Measurements from ENCODE around the gene PRKCA.

DNA sequence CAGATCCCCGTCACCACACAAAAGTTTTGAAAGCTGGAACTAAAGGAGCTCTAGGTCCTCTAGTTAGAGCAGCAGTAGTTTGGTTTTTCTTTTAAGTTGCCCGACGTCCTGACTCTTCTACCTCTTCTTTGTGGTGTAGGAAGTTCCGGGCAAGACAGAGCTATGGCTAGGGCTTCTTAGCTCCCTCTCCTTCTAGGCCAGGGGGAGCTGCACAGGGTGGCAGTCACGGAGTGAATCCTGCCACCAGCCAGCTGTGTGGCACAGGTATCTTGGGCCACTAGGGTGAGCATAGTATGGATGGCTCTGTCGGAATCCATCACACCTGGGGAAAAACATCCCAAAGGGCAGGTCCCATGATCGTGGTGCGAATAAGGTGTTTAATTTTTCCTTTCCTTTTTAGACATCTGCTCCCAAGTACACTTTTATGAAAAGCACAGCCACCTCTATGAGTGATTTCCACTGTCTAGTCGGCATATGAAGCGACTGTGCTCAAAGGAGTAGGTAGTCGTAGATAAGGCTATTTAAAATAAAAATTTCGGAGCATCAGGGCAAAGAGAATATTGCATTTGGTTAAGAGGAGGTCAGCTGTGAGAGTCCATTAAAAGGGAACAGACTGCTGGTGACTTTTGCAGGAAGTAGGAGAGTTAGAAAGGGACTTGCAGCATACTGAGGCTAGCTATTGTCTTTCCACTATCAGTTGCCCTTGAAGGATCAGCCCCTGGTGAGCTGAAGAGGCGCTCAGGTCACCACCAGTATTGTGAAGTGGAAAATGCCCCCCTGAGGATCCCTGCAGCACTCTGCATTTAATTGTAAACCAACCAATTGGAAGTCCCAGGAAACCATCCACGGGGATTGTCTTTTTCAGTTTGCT lies 2.1 kb downstream of the PRKCA start:
- no peak for TF ChIP-seq POLR2AphosphoS5 (IDR thresholded peaks at IDR 0.05; ENCODE audit: low read depth)
- TF ChIP-seq, protein P1, sequence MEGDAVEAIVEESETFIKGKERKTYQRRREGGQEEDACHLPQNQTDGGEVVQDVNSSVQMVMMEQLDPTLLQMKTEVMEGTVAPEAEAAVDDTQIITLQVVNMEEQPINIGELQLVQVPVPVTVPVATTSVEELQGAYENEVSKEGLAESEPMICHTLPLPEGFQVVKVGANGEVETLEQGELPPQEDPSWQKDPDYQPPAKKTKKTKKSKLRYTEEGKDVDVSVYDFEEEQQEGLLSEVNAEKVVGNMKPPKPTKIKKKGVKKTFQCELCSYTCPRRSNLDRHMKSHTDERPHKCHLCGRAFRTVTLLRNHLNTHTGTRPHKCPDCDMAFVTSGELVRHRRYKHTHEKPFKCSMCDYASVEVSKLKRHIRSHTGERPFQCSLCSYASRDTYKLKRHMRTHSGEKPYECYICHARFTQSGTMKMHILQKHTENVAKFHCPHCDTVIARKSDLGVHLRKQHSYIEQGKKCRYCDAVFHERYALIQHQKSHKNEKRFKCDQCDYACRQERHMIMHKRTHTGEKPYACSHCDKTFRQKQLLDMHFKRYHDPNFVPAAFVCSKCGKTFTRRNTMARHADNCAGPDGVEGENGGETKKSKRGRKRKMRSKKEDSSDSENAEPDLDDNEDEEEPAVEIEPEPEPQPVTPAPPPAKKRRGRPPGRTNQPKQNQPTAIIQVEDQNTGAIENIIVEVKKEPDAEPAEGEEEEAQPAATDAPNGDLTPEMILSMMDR (IDR thresholded peaks at IDR 0.05; ENCODE audit: insufficient read depth, low read length), result no peak

All from HL-60 (cell line).